ENCODE data around the gene PIEZO1. TPM values are rescaled to one million over a fixed set of nuclear protein-coding genes. Genes with fewer than 3 reads are reported as not detected.

PIEZO1 gene
- total and polyA plus RNA-seq, 9 of the 15 experiments (the other 6 are each of a cell fraction or from before 2014, with no cell fraction given): 3.6 to 432 (median 131) TPM

DNA sequence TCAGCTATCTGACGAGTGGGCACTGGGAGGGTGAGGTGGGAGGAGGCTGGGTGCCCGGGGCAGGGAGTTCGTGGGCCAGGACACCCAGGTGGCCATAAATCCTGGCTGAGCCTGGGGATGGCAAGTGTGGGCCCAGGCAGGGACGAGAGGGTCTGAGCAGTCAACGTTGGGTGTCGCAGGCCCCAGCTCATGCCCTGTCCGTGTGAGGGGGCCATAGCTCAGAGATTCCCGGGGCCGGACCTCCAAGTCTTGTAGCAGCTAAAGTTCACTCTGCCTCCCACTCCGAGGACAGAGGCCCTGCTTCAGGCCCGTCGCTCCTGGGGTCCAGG lies 44.3 kb downstream of the PIEZO1 start:
- Histone ChIP-seq H3K4me1 (replicated peaks in 1 of 2; ENCODE audit: control insufficient read depth in 2 of 2, insufficient read depth in 2 of 2, low read length in 2 of 2) (peaks cover 0 to 94% of the 10 kb centered on the region in 2 experiments; a peak in 3 of 5 replicates), H3K4me3 (no peak overlapping the region), H3K9me3 (replicated peaks; ENCODE audit: control insufficient read depth, insufficient read depth, low read depth, low read length) (no peaks in the 10 kb centered on the region), H3K4me2 (ENCODE audit: insufficient read depth, low read length) (no peak overlapping the region), H2AFZ (ENCODE audit: low read depth, low read length) (no peak overlapping the region), H3K27ac (ENCODE audit: extremely low read depth, low read depth, low read length) (no peak overlapping the region), H3K9ac (ENCODE audit: insufficient read depth in 1 of 2, low read depth in 2 of 2, low read length in 2 of 2) (peak overlapping the region in 1 of 2 experiments; percentile 41; a peak in 1 of 4 replicates), H3K27me3 (ENCODE audit: control insufficient read depth in 2 of 2, insufficient read depth in 2 of 2, low read length in 2 of 2) (no peaks in the 10 kb centered on the region), H3K36me3 (ENCODE audit: control insufficient read depth, insufficient read depth, low read length) (peaks cover 94% of the 10 kb centered on the region; the same call in 2 of the 3 replicates), H4K20me1 (replicated peaks; ENCODE audit: control insufficient read depth, insufficient read depth, low read length) (peaks cover 27% of the 10 kb centered on the region), H3K9me1 (ENCODE audit: control insufficient read depth, insufficient read depth, low read length) (peaks cover 5% of the 10 kb centered on the region), H3K79me2 (ENCODE audit: control insufficient read depth, insufficient read depth, low read length) (peaks cover 24% of the 10 kb centered on the region)
- CTCF ChIA-PET (ENCODE audit: low intra/inter-chr PET ratio): interaction anchor here (4.6 kb wide), 1 partner anchor 44 kb away, joined by 32 read pairs; the partner anchor contains the start of gene PIEZO1
- intact Hi-C loops (cut with micrococcal nuclease) (no loop called here), in situ Hi-C loops (cut with MboI) (no loop called here)
- POLR2A ChIA-PET: no interaction called here
- DNase-seq (ENCODE audit: extremely low read depth in 1 of 4, low spot score in 3 of 4) (no peak), FAIRE-seq (no peak), ATAC-seq (no peak)
- no TSS peak for BruUV-seq (replicated peaks)
- TF ChIP-seq RBM22 (IDR thresholded peaks at IDR 0.05; ENCODE audit: low read depth, low read length, poor library complexity, severe bottlenecking) (peak; percentile 36), TAF7 (tag; IDR thresholded peaks at IDR 0.05) (no peak), POLR2G (IDR thresholded peaks at IDR 0.05; ENCODE audit: low read depth, low read length) (peak; percentile 18; the same call in 1 of the 2 replicates)
- 82% methylated on average over 12 of the region's 12 CpGs for WGBS (ENCODE audit: insufficient coverage, low coverage, missing lambda C conversion rate)

GRCh38 chr16:88739977-88740726 lies 44.9 kb downstream of the PIEZO1 start:
- CTCF ChIA-PET (ENCODE audit: low intra/inter-chr PET ratio): interaction anchor here (1.6 kb wide), 1 partner anchor 45 kb away, joined by 5 read pairs; the partner anchor contains the start of gene PIEZO1
- DNase-seq (ENCODE audit: extremely low read depth in 1 of 4, low spot score in 3 of 4) (no peak), ATAC-seq (no peak), FAIRE-seq (no peak)
- in situ Hi-C loops (cut with MboI) (no loop called here), intact Hi-C loops (cut with micrococcal nuclease) (no loop called here)
- no TSS peak for BruUV-seq (replicated peaks)
- Histone ChIP-seq H3K27ac (ENCODE audit: extremely low read depth, low read depth, low read length) (no peak overlapping the region), H3K79me2 (ENCODE audit: control insufficient read depth, insufficient read depth, low read length) (peaks cover 24% of the 10 kb centered on the region), H3K27me3 (ENCODE audit: control insufficient read depth in 2 of 2, insufficient read depth in 2 of 2, low read length in 2 of 2) (no peaks in the 10 kb centered on the region), H3K4me3 (no peak overlapping the region), H3K4me1 (replicated peaks in 1 of 2; ENCODE audit: control insufficient read depth in 2 of 2, insufficient read depth in 2 of 2, low read length in 2 of 2) (peaks cover 0 to 95% of the 10 kb centered on the region in 2 experiments; a peak in 3 of 5 replicates), H3K9ac (ENCODE audit: insufficient read depth in 1 of 2, low read depth in 2 of 2, low read length in 2 of 2) (no peak overlapping the region), H3K9me3 (replicated peaks; ENCODE audit: control insufficient read depth, insufficient read depth, low read depth, low read length) (no peaks in the 10 kb centered on the region), H3K4me2 (ENCODE audit: insufficient read depth, low read length) (no peak overlapping the region), H2AFZ (ENCODE audit: low read depth, low read length) (no peak overlapping the region), H4K20me1 (replicated peaks; ENCODE audit: control insufficient read depth, insufficient read depth, low read length) (peaks cover 30% of the 10 kb centered on the region), H3K36me3 (ENCODE audit: control insufficient read depth, insufficient read depth, low read length) (peaks cover 97% of the 10 kb centered on the region), H3K9me1 (ENCODE audit: control insufficient read depth, insufficient read depth, low read length) (peaks cover 5% of the 10 kb centered on the region)
- WGBS (ENCODE audit: insufficient coverage, low coverage, missing lambda C conversion rate): 91% methylated on average over 32 of the region's 33 CpGs
- POLR2A ChIA-PET: no interaction called here
- TF ChIP-seq HNRNPL (IDR thresholded peaks at IDR 0.05; ENCODE audit: low read depth, low read length) (peak; percentile 58; the same call in 1 of the 2 replicates), AFF1 (IDR thresholded peaks at IDR 0.05; ENCODE audit: low read depth in 1 of 2, partially characterized antibody in 2 of 2) (no peak), POLR2G (IDR thresholded peaks at IDR 0.05; ENCODE audit: low read depth, low read length) (peak; percentile 61)
